K562 (cell line): ENCODE data around the gene PDE1C. TPM values are rescaled to one million over a fixed set of nuclear protein-coding genes. Genes with fewer than 3 reads are reported as not detected.

Source experiments
- ATAC-seq: fragments of 200-7000 bp; cut with Tn5 transposase; 3 replicates; pipeline ENCODE4 v1.9.1; 2020; ENCODE audit warnings: moderate library complexity
- BruUV-seq: library from RNA; stranded (reverse); fragments of 400-500 nt; replicated peaks from 2 replicates; lab custom pipeline; 2021; lab: Mats Ljungman, UMichigan
- CTCF ChIA-PET: fragments of 300-600 bp; formaldehyde crosslinking; extraction: SDS; loops from one replicate; lab custom pipeline; 2021; ENCODE audit warnings: low intra/inter-chr PET ratio; lab: Yijun Ruan, JAX
- POLR2A ChIA-PET: fragments of 300-600, 350-650 bp; sonication (Branson Sonifier 250); formaldehyde crosslinking; extraction: SDS; loops from one replicate; lab custom pipeline; 2021; ENCODE audit warnings: antibody characterized with exemption, inconsistent platforms; lab: Yijun Ruan, JAX
- DNase-seq, 4 experiments: peaks; one replicate each; pipeline versions ENCODE4 v3.0.0 to v3.0.0-alpha.2; 2011 to 2018; ENCODE audit warnings: low spot score in 3 of 4, mixed read lengths in 3 of 4; ENCODE audit errors: extremely low read depth in 1 of 4
- FAIRE-seq: peaks from 2 replicates; lab custom pipeline; 2011; peaks lifted over from hg19 to GRCh38; lab: Jason Lieb, UNC
- H2AFZ ChIP-seq: 2 replicates; pipeline ENCODE4 v1.6.0; 2011; ENCODE audit warnings: low read depth, low read length, control low read depth, inconsistent platforms
- H3K27ac ChIP-seq: fragments of 200-600 bp; 3 replicates; pipeline ENCODE4 v1.8.0; 2011; ENCODE audit warnings: low read depth, mild to moderate bottlenecking, control low read depth, inconsistent platforms, low read length, moderate library complexity, mixed read lengths; ENCODE audit errors: extremely low read depth
- H3K27me3 ChIP-seq, 2 experiments: fragments of 300-600 bp in 1 of 2; 2 replicates in 1 of 2; 3 replicates in 1 of 2; pipeline versions ENCODE4 v1.6.0 to v1.8.0; 2011; ENCODE audit warnings: inconsistent platforms in 2 of 2, low read length in 2 of 2, mild to moderate bottlenecking in 1 of 2, mixed read lengths in 1 of 2, moderate library complexity in 1 of 2; ENCODE audit not compliant: control insufficient read depth in 2 of 2, insufficient read depth in 2 of 2
- H3K36me3 ChIP-seq: fragments of 300-600 bp; 3 replicates; pipeline ENCODE4 v1.8.0; 2011; ENCODE audit warnings: mild to moderate bottlenecking, low read length, inconsistent platforms; ENCODE audit not compliant: control insufficient read depth, insufficient read depth
- H3K4me1 ChIP-seq, 2 experiments: fragments of 200-600 bp in 1 of 2; replicated peaks in 1 of 2; 2 replicates in 1 of 2; 3 replicates in 1 of 2; pipeline versions ENCODE4 v1.5.1 to v1.8.0; 2011; ENCODE audit warnings: inconsistent platforms in 2 of 2, low read length in 2 of 2, mild to moderate bottlenecking in 1 of 2, mixed read lengths in 1 of 2, moderate library complexity in 1 of 2; ENCODE audit not compliant: control insufficient read depth in 2 of 2, insufficient read depth in 2 of 2
- H3K4me2 ChIP-seq: 2 replicates; pipeline ENCODE4 v1.6.1; 2011; ENCODE audit warnings: low read length, control low read depth, inconsistent platforms, mixed read lengths; ENCODE audit not compliant: insufficient read depth
- H3K4me3 ChIP-seq: fragments of 200-600 bp; sonication (generic), shearing (Covaris generic); 2 replicates; pipeline ENCODE4 v1.5.1; 2016; ENCODE audit warnings: control low read depth, inconsistent platforms
- H3K79me2 ChIP-seq: fragments of 200-600 bp; 3 replicates; pipeline ENCODE4 v1.8.0; 2011; ENCODE audit warnings: low read length, inconsistent platforms; ENCODE audit not compliant: control insufficient read depth, insufficient read depth
- H3K9ac ChIP-seq, 2 experiments: 2 replicates each; pipeline versions ENCODE4 v1.6.0 to v1.6.1; 2011; ENCODE audit warnings: low read depth in 2 of 2, low read length in 2 of 2, control low read depth in 1 of 2, inconsistent platforms in 1 of 2, mild to moderate bottlenecking in 1 of 2, mixed read lengths in 1 of 2; ENCODE audit not compliant: insufficient read depth in 1 of 2
- H3K9me1 ChIP-seq: one replicate; pipeline ENCODE4 v1.6.0; 2011; ENCODE audit warnings: inconsistent platforms, mild to moderate bottlenecking, low read length, moderate library complexity; ENCODE audit not compliant: control insufficient read depth, insufficient read depth
- H3K9me3 ChIP-seq: replicated peaks from 2 replicates; pipeline ENCODE4 v1.5.1; 2011; ENCODE audit warnings: low read depth, low read length, inconsistent platforms; ENCODE audit not compliant: control insufficient read depth, insufficient read depth
- H4K20me1 ChIP-seq: replicated peaks from 2 replicates; pipeline ENCODE4 v1.6.1; 2011; ENCODE audit warnings: low read length, inconsistent platforms, mixed read lengths; ENCODE audit not compliant: control insufficient read depth, insufficient read depth
- SMARCA4 ChIP-seq: fragments of 450-650 bp; IDR thresholded peaks from 2 replicates; pipeline ENCODE4 v1.6.1; 2016
- WGBS: fragments of 100-300 bp; shearing (Covaris generic); methylation state at CpG from one replicate; pipeline ENCODE4 v1.1.6; 2016; ENCODE audit warnings: low coverage, mixed read lengths; ENCODE audit not compliant: insufficient coverage; ENCODE audit errors: missing lambda C conversion rate; 5-methylcytosine and 5-hydroxymethylcytosine counted together
- in situ Hi-C: fragments of 300-500 bp; cut with MboI; formaldehyde crosslinking; loops from 4 replicates; pipeline ENCODE4 v1.15.0; 2018; ENCODE audit warnings: inconsistent platforms, mixed read lengths
- intact Hi-C: fragments of 100-400 bp; cut with micrococcal nuclease; formaldehyde crosslinking; loops from 2 replicates; pipeline ENCODE4 v1.14.2; 2022
- polyA plus RNA-seq, 8 experiments: library from polyadenylated mRNA; depleted of rRNA in 4 of 8; stranded (reverse) in 5 of 8; unstranded in 3 of 8; fragments of >200 nt; fragmentation: Nextera tagmentation in 2 of 8; fragmentation: Illumina TruSeq in 1 of 8; extraction: Ambion mirVana in 2 of 8; extraction: Trizol in 1 of 8; gene quantifications; 2 replicates each; pipeline versions ENCODE4 v1.2.1 to v1.2.3, GENCODE V29; 2011 to 2014; ENCODE audit warnings: inconsistent platforms in 1 of 8, missing spikeins in 1 of 8
- total RNA-seq, 7 experiments: library from RNA; depleted of rRNA in 6 of 7; stranded (reverse); fragments of >200 nt in 6 of 7; fragmentation: Illumina TruSeq in 2 of 7; extraction: Trizol in 2 of 7; gene quantifications; 2 replicates each; pipeline versions ENCODE4 v1.2.1 to v1.2.3, GENCODE V29; 2011 to 2021; ENCODE audit warnings: low replicate concordance in 1 of 7
- TF ChIP-seq, protein P1 (sequence below): fragments of 450-650 bp; conservative IDR thresholded peaks from 2 replicates; pipeline ENCODE4 v1.6.1; 2016; ENCODE audit warnings: missing genetic modification characterization, low read depth, mild to moderate bottlenecking, control low read depth, missing compliant biosample characterization
- TF ChIP-seq, protein P2 (sequence below): fragments of 250-450 bp; sonication (Bioruptor Pico); IDR thresholded peaks from 2 replicates; pipeline ENCODE4 v1.8.0; 2021; ENCODE audit warnings: moderate library complexity, mild to moderate bottlenecking, inconsistent platforms

Gene PDE1C
- total and polyA plus RNA-seq, 9 of the 15 experiments (the other 6 are each of a cell fraction or from before 2014, with no cell fraction given): under 0.01 to 0.01 TPM; not detected in 7

- POLR2A ChIA-PET: no interaction called here
These were observed 163.6 kb downstream of the PDE1C start for GRCh38 chr7:31906479-31907171.

More at GRCh38 chr7:31906479-31907171, 163.6 kb downstream of the PDE1C start:
- in situ Hi-C loops: no loop called here
- no peak overlapping the region for H2AFZ ChIP-seq
- ATAC-seq (no peak), DNase-seq (no peak)
- H3K4me1 ChIP-seq: no peaks in the 10 kb centered on the region
- no peak overlapping the region for H3K9ac ChIP-seq
- no peaks in the 10 kb centered on the region for H3K79me2 ChIP-seq
- H3K4me3 ChIP-seq: no peak overlapping the region
- intact Hi-C loops: no loop called here
- TF ChIP-seq, protein P1, sequence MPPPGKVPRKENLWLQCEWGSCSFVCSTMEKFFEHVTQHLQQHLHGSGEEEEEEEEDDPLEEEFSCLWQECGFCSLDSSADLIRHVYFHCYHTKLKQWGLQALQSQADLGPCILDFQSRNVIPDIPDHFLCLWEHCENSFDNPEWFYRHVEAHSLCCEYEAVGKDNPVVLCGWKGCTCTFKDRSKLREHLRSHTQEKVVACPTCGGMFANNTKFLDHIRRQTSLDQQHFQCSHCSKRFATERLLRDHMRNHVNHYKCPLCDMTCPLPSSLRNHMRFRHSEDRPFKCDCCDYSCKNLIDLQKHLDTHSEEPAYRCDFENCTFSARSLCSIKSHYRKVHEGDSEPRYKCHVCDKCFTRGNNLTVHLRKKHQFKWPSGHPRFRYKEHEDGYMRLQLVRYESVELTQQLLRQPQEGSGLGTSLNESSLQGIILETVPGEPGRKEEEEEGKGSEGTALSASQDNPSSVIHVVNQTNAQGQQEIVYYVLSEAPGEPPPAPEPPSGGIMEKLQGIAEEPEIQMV: no peak
- TF ChIP-seq SMARCA4: no peak
- TF ChIP-seq, protein P2, sequence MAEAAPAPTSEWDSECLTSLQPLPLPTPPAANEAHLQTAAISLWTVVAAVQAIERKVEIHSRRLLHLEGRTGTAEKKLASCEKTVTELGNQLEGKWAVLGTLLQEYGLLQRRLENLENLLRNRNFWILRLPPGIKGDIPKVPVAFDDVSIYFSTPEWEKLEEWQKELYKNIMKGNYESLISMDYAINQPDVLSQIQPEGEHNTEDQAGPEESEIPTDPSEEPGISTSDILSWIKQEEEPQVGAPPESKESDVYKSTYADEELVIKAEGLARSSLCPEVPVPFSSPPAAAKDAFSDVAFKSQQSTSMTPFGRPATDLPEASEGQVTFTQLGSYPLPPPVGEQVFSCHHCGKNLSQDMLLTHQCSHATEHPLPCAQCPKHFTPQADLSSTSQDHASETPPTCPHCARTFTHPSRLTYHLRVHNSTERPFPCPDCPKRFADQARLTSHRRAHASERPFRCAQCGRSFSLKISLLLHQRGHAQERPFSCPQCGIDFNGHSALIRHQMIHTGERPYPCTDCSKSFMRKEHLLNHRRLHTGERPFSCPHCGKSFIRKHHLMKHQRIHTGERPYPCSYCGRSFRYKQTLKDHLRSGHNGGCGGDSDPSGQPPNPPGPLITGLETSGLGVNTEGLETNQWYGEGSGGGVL (CRISPR knock-in tag): no peak
- TF ChIP-seq, all 486 proteins: peak for 0
- 0% methylated on average over 5 of the region's 5 CpGs for WGBS
- no peak for FAIRE-seq
- Histone ChIP-seq H3K4me2 (no peak overlapping the region), H3K27me3 (no peaks in the 10 kb centered on the region), H3K9me3 (no peaks in the 10 kb centered on the region), H3K9me1 (no peaks in the 10 kb centered on the region), H3K27ac (no peak overlapping the region), H3K36me3 (no peaks in the 10 kb centered on the region), H4K20me1 (no peaks in the 10 kb centered on the region; the same call in 1 of the 2 replicates)
- CTCF ChIA-PET: no interaction called here
- BruUV-seq: no TSS peak
